CD4-positive, CD25-positive, alpha-beta regulatory T cell (primary cell): ENCODE results near the gene MCL1. TPM values are rescaled to one million over a fixed set of nuclear protein-coding genes. Genes with fewer than 3 reads are reported as not detected.

ENCODE experiments used
- ATAC-seq, 2 donors: fragments of 150-1000 bp; cut with Tn5 transposase; one replicate each; pipeline ENCODE4 v1.10.0; 2021; ENCODE audit warnings: low read depth in 2 of 2, moderate number of reproducible peaks in 2 of 2, moderate library complexity in 1 of 2
- DNase-seq, 3 donors: peaks; one replicate each; pipeline versions ENCODE4 v3.0.0 to v3.0.0-alpha.2; 2012 to 2022; ENCODE audit warnings: mixed read lengths in 1 of 3
- H3K27ac ChIP-seq: one replicate; pipeline ENCODE4 v1.7.0; 2013; ENCODE audit warnings: mild to moderate bottlenecking, low read length; ENCODE audit not compliant: insufficient read depth, poor library complexity, severe bottlenecking
- H3K27me3 ChIP-seq: one replicate; pipeline ENCODE4 v1.7.0; 2013; ENCODE audit warnings: low read length; ENCODE audit not compliant: control insufficient read depth, insufficient read depth
- H3K36me3 ChIP-seq: one replicate; pipeline ENCODE4 v1.7.0; 2013; ENCODE audit warnings: mild to moderate bottlenecking, low read length, moderate library complexity; ENCODE audit not compliant: control insufficient read depth, insufficient read depth
- H3K4me1 ChIP-seq: 2 replicates; pipeline ENCODE4 v1.7.0; 2013; ENCODE audit warnings: mild to moderate bottlenecking, low read length; ENCODE audit not compliant: insufficient read depth, control insufficient read depth, poor library complexity, severe bottlenecking
- H3K4me3 ChIP-seq: one replicate; pipeline ENCODE4 v1.7.0; 2013; ENCODE audit warnings: low read depth, mild to moderate bottlenecking, low read length, moderate library complexity
- H3K9me3 ChIP-seq, 2 experiments: 1 replicate in 1 of 2; 2 replicates in 1 of 2; pipeline ENCODE4 v1.7.0; 2013; ENCODE audit warnings: low read length in 2 of 2, mild to moderate bottlenecking in 1 of 2, moderate library complexity in 1 of 2; ENCODE audit not compliant: control insufficient read depth in 2 of 2
- H3K27ac Mint-ChIP-seq, 3 donors: one replicate each; pipeline ENCODE4 v1.8.0; 2020 to 2022; ENCODE audit warnings: mild to moderate bottlenecking in 3 of 3, mixed read lengths in 3 of 3, moderate library complexity in 2 of 3
- H3K27me3 Mint-ChIP-seq: one replicate; pipeline ENCODE4 v1.8.0; 2022; ENCODE audit warnings: mild to moderate bottlenecking, mixed read lengths
- H3K36me3 Mint-ChIP-seq: one replicate; pipeline ENCODE4 v1.8.0; 2020; ENCODE audit warnings: mixed read lengths
- H3K4me1 Mint-ChIP-seq, 4 donors: one replicate each; pipeline ENCODE4 v1.8.0; 2020 to 2022; ENCODE audit warnings: mixed read lengths in 4 of 4, mild to moderate bottlenecking in 1 of 4
- H3K4me3 Mint-ChIP-seq, 4 donors: one replicate each; pipeline ENCODE4 v1.8.0; 2020 to 2022; ENCODE audit warnings: mild to moderate bottlenecking in 4 of 4, mixed read lengths in 4 of 4, moderate library complexity in 3 of 4
- H3K9me3 Mint-ChIP-seq, 7 donors: one replicate each; pipeline ENCODE4 v1.8.0; 2020 to 2022; ENCODE audit warnings: mixed read lengths in 7 of 7, mild to moderate bottlenecking in 3 of 7, moderate library complexity in 2 of 7
- polyA plus RNA-seq, 4 donors: library from polyadenylated mRNA; unstranded; fragments of 300-500 nt; fragmentation: Illumina TruSeq; gene quantifications; one replicate each; pipeline ENCODE4 v1.2.3, GENCODE V29; 2021
- total RNA-seq: library from RNA; stranded (reverse); gene quantifications from one replicate; pipeline ENCODE4 v1.2.3, GENCODE V29; 2022

Gene MCL1
- total and polyA plus RNA-seq, 5 donors from 2014 or later = 167 to 764 (median 184) TPM

GRCh38 chr1:150552128-150552910, 27.1 kb downstream of the MCL1 start:
- DNase-seq = peak in 1 of 3 donors; percentile 28
- H3K27ac ChIP-seq = no peak overlapping the region
- peak overlapping the region in 2 of 4 donors; percentile 29 to 58 for H3K4me3 Mint-ChIP-seq
- H3K4me1 Mint-ChIP-seq = peaks cover 0 to 29% (median 13%) of the 10 kb centered on the region in 4 donors
- H3K9me3 ChIP-seq = no peaks in the 10 kb centered on the region
- H3K36me3 Mint-ChIP-seq = peaks cover 5% of the 10 kb centered on the region
- peaks cover 3% of the 10 kb centered on the region for H3K36me3 ChIP-seq
- peak in 1 of 2 donors; percentile 8 for ATAC-seq
- no peaks in the 10 kb centered on the region for H3K27me3 ChIP-seq
- peaks cover 22% of the 10 kb centered on the region for H3K4me1 ChIP-seq
- H3K27ac Mint-ChIP-seq = peak overlapping the region in 1 of 3 donors; percentile 26
- H3K9me3 Mint-ChIP-seq = peaks cover 0 to 1% (median 0%) of the 10 kb centered on the region in 7 donors
- no peak overlapping the region for H3K4me3 ChIP-seq
- peaks cover 38% of the 10 kb centered on the region for H3K27me3 Mint-ChIP-seq

DNA sequence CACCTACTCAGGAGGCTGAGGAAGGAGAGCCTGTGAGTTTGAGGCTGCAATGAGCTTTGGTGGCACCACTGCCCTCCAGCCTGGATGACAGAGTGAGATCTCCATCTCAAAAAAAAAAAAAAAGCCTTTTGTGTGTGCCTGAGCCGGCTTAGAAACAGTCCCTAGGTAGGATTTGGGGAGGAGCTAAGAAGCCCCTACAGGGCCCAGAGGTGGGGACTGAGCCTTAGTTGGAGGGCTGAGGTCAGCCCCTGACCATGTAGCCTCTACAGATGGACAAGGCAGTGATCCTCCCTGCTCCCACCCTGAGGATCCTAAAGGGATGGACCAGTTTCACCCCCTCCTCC, 27.7 kb downstream of the MCL1 start:
- peaks cover 0 to 1% (median 0%) of the 10 kb centered on the region in 7 donors for H3K9me3 Mint-ChIP-seq

DNA sequence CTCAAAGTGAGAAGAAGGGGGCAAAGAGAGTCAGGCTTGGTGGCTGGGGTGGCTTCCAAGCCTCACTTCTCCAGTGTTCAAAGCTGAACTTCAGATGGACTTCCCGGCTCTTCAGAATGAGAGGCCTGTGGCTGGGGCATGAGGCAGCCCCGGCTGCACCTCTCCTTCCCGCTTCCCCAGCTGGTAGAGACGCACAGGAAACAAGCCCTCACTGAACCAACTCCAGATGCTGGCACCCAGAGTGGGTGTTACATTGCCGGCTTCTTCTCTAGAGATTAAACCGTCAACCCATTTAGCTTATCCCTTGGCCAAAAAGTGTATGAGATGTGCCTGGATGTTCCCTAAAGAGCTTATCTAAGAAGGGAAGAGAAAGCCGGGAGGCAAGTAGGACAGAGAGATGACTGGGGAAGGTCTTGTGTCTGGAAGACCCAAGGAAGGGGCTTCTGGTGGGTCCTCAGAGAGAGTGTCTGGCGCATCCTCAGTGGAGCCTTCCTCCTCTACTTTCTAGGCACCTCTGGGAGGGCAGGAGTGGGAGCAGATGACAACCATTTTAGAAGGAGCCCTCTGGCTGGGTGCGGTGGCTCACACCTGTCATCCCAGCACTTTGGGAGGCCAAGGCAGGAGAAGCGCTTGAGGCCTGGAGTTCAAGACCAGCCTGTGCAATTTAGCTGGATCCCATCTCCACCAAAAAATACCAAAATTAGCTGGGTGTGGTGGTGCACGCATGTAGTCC, 28.2 kb downstream of the MCL1 start:
- DNase-seq = peak in 1 of 3 donors; percentile 43
- Histone ChIP-seq H3K9me3 (no peaks in the 10 kb centered on the region), H3K4me3 (no peak overlapping the region), H3K36me3 (peaks cover 3% of the 10 kb centered on the region), H3K27me3 (no peaks in the 10 kb centered on the region), H3K4me1 (peaks cover 22% of the 10 kb centered on the region), H3K27ac (no peak overlapping the region)
- Mint-ChIP-seq H3K36me3 (peaks cover 5% of the 10 kb centered on the region), H3K9me3 (peaks cover 0 to 1% (median 0%) of the 10 kb centered on the region in 7 donors), H3K4me1 (peaks cover 0 to 29% (median 13%) of the 10 kb centered on the region in 4 donors), H3K27me3 (peaks cover 49% of the 10 kb centered on the region), H3K4me3 (peak overlapping the region in 2 of 4 donors; percentile 37 to 46), H3K27ac (peak overlapping the region in 1 of 3 donors; percentile 33)
- ATAC-seq = peak in 1 of 2 donors; percentile 15

More for the DNA sequence above, 27.7 kb downstream of the MCL1 start:
- H3K4me3 ChIP-seq = no peak overlapping the region
- peaks cover 5% of the 10 kb centered on the region for H3K36me3 Mint-ChIP-seq
- H3K27ac Mint-ChIP-seq = no peak overlapping the region
- H3K4me3 Mint-ChIP-seq = peak overlapping the region in 1 of 4 donors; percentile 37
- H3K36me3 ChIP-seq = peaks cover 3% of the 10 kb centered on the region
- peaks cover 43% of the 10 kb centered on the region for H3K27me3 Mint-ChIP-seq
- DNase-seq (no peak), ATAC-seq (no peak)
- no peaks in the 10 kb centered on the region for H3K27me3 ChIP-seq
- H3K4me1 ChIP-seq = peaks cover 22% of the 10 kb centered on the region
- H3K27ac ChIP-seq = no peak overlapping the region
- peaks cover 0 to 29% (median 13%) of the 10 kb centered on the region in 4 donors for H3K4me1 Mint-ChIP-seq
- no peaks in the 10 kb centered on the region for H3K9me3 ChIP-seq

- ATAC-seq (no peak), DNase-seq (no peak)
- H3K4me3 ChIP-seq = no peak overlapping the region
- peaks cover 2% of the 10 kb centered on the region for H3K36me3 Mint-ChIP-seq
- H3K27me3 ChIP-seq = peaks cover under 1% of the 10 kb centered on the region
- H3K4me1 Mint-ChIP-seq = peaks cover 0 to 26% (median 12%) of the 10 kb centered on the region in 4 donors
- H3K4me1 ChIP-seq = peaks cover 22% of the 10 kb centered on the region
- H3K27ac Mint-ChIP-seq = peak overlapping the region in 1 of 3 donors; percentile 48
- H3K27me3 Mint-ChIP-seq = peaks cover 56% of the 10 kb centered on the region
- H3K4me3 Mint-ChIP-seq = peak overlapping the region in 3 of 4 donors; percentile 37 to 87 (median 46)
- H3K36me3 ChIP-seq = no peaks in the 10 kb centered on the region
- H3K9me3 Mint-ChIP-seq = peaks cover 0 to 1% (median 0%) of the 10 kb centered on the region in 7 donors
- no peak overlapping the region for H3K27ac ChIP-seq
- H3K9me3 ChIP-seq = no peaks in the 10 kb centered on the region
Measured at GRCh38 chr1:150550222-150551050, 29.0 kb downstream of the MCL1 start.

GRCh38 chr1:150549496-150550221, 29.8 kb downstream of the MCL1 start:
- peaks cover 58% of the 10 kb centered on the region for H3K27me3 Mint-ChIP-seq
- Histone ChIP-seq H3K27ac (no peak overlapping the region), H3K27me3 (peaks cover 3% of the 10 kb centered on the region), H3K4me3 (no peak overlapping the region), H3K4me1 (peaks cover 22% of the 10 kb centered on the region), H3K36me3 (no peaks in the 10 kb centered on the region), H3K9me3 (no peaks in the 10 kb centered on the region)
- peaks cover 0 to 24% (median 11%) of the 10 kb centered on the region in 4 donors for H3K4me1 Mint-ChIP-seq
- peak overlapping the region; percentile 74 to 87 (median 81) for H3K4me3 Mint-ChIP-seq
- peaks cover 0 to 1% (median 0%) of the 10 kb centered on the region in 7 donors for H3K9me3 Mint-ChIP-seq
- no peak for ATAC-seq
- no peaks in the 10 kb centered on the region for H3K36me3 Mint-ChIP-seq
- H3K27ac Mint-ChIP-seq = no peak overlapping the region
- no peak for DNase-seq

- H3K9me3 Mint-ChIP-seq = peaks cover 0 to 1% (median 0%) of the 10 kb centered on the region in 7 donors
- ATAC-seq (peak; percentile 63 to 72), DNase-seq (peak in 2 of 3 donors; percentile 40 to 53)
Measured at GRCh38 chr1:150548632-150549495, 30.5 kb downstream of the MCL1 start, which contains the start of gene ADAMTSL4. Gene ADAMTSL4, plus strand, starts transcription at chr1:150549408. Its CDS starts 2,881 bp downstream, at chr1:150552289.

More at GRCh38 chr1:150548632-150549495, 30.5 kb downstream of the MCL1 start, which contains the start of gene ADAMTSL4:
- Mint-ChIP-seq H3K4me1 (peaks cover 0 to 24% (median 11%) of the 10 kb centered on the region in 4 donors), H3K36me3 (no peaks in the 10 kb centered on the region), H3K27ac (no peak within 1 kb of the TSS), H3K4me3 (peak within 1 kb of the TSS; percentile 83 to 89 (median 86)), H3K27me3 (peaks cover 63% of the 10 kb centered on the region)
- Histone ChIP-seq H3K4me3 (peak within 1 kb of the TSS; percentile 74), H3K27me3 (peaks cover 3% of the 10 kb centered on the region), H3K4me1 (peaks cover 22% of the 10 kb centered on the region), H3K36me3 (no peaks in the 10 kb centered on the region), H3K9me3 (no peaks in the 10 kb centered on the region), H3K27ac (no peak within 1 kb of the TSS)
